MM.1S (cell line): ENCODE results near the gene VPS18.

ENCODE experiments used
- CTCF ChIP-seq: fragments of 300-600 bp; sonication (generic); IDR thresholded peaks from 2 replicates; pipeline ENCODE4 v1.5.1; 2016; ENCODE audit warnings: antibody characterized with exemption, low read length, mixed read lengths
- EZH2 ChIP-seq: fragments of 300-600 bp; sonication (generic); optimal IDR thresholded peaks from 2 replicates; pipeline ENCODE3; 2017; ENCODE audit warnings: low read depth, mild to moderate bottlenecking, antibody characterized with exemption, low read length, mixed read lengths
- EZH2phosphoT487 ChIP-seq: fragments of 300-600 bp; sonication (generic); IDR thresholded peaks from 2 replicates; pipeline ENCODE4 v1.6.1; 2018; ENCODE audit warnings: antibody characterized with exemption, low read length

DNA sequence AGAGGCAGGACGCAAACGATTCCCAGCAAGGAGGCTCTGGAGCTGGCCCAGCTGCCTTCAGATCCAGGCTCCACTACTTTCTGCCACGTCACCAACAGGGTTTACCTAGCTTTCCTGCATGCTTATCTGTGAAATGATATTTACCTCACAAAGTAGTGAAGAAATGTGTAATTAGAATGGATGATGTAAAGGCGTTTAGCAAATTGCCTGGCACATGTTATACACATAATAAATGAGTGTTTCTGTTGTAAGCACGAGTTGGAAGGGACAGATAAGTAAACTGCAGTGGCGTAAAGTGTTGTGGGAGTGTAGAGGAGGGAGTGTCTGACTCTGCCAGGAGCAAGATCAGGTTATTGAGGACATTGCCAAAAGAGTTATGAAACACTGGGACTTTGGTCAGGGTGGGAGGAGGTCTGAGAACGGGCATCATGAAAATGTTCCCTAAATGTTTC is 55.5 kb downstream of the VPS18 start:
- TF ChIP-seq CTCF (no peak), EZH2 (no peak), EZH2phosphoT487 (no peak)
